Gastrocnemius medialis (tissue), 4 donors: Measurements from ENCODE around the gene CHD1L.

ENCODE experiments used
- CTCF ChIP-seq, 5 experiments: fragments of 450-650 bp in 3 of 5; fragments of 200-600 bp in 2 of 5; sonication (generic) in 2 of 5; IDR thresholded peaks in 4 of 5; conservative IDR thresholded peaks in 1 of 5; 1 replicate in 4 of 5; 2 replicates in 1 of 5; pipeline ENCODE4 v1.5.1; 2016 to 2019; ENCODE audit warnings: antibody characterized with exemption in 5 of 5, mild to moderate bottlenecking in 3 of 5, moderate library complexity in 3 of 5
- POLR2A ChIP-seq, 2 donors: fragments of 450-650 bp; IDR thresholded peaks; one replicate each; pipeline ENCODE4 v1.6.1; 2017; ENCODE audit warnings: antibody characterized with exemption in 2 of 2, mild to moderate bottlenecking in 2 of 2, moderate library complexity in 2 of 2

GRCh38 chr1:147336291-147336690 lies 93.8 kb downstream of the CHD1L start:
- TF ChIP-seq CTCF (IDR thresholded peaks at IDR 0.05 in 4 of 5, conservative IDR thresholded peaks at IDR 0.05 in 1 of 5), result no peak
- TF ChIP-seq POLR2A (IDR thresholded peaks at IDR 0.05), result no peak
